ENCODE data around the gene NAALADL2. TPM values are rescaled to one million over a fixed set of nuclear protein-coding genes. Genes with fewer than 3 reads are reported as not detected.

NAALADL2 gene
- total and polyA plus RNA-seq, 2 donors (not counting 1 experiment from before 2014, with no cell fraction given): not detected

GRCh38 chr3:175484666-175485065, 625.5 kb downstream of the NAALADL2 start:
- Mint-ChIP-seq H3K4me3 (no peak overlapping the region), H3K27ac (no peak overlapping the region), H3K4me1 (no peaks in the 10 kb centered on the region), H3K9me3 (ENCODE audit: insufficient read depth) (no peaks in the 10 kb centered on the region), H3K27me3 (no peaks in the 10 kb centered on the region)
- Histone ChIP-seq H2AFZ (ENCODE audit: insufficient read depth, low read depth, low read length, poor library complexity, severe bottlenecking) (no peak overlapping the region), H3K4me3 (ENCODE audit: control extremely low read depth in 1 of 5, extremely low read depth in 1 of 5, insufficient read depth in 1 of 5, low read depth in 2 of 5, low read length in 4 of 5) (no peak overlapping the region), H3K4me1 (ENCODE audit: control insufficient read depth in 2 of 2, insufficient read depth in 2 of 2, low read length in 2 of 2) (no peaks in the 10 kb centered on the region), H3K27me3 (replicated peaks in 1 of 4; ENCODE audit: control extremely low read depth in 1 of 4, control insufficient read depth in 3 of 4, insufficient read depth in 4 of 4, low read length in 3 of 4) (no peaks in the 10 kb centered on the region), H3K79me2 (ENCODE audit: control insufficient read depth, insufficient read depth, low read length) (no peaks in the 10 kb centered on the region), H3K9me3 (ENCODE audit: control extremely low read depth in 1 of 3, control insufficient read depth in 2 of 3, insufficient read depth in 1 of 3, low read length in 2 of 3) (no peaks in the 10 kb centered on the region), H3K4me2 (replicated peaks; ENCODE audit: low read depth, low read length, poor library complexity, severe bottlenecking) (no peak overlapping the region), H4K20me1 (ENCODE audit: control insufficient read depth, insufficient read depth, low read length, poor library complexity, severe bottlenecking) (no peaks in the 10 kb centered on the region), H3K36me3 (replicated peaks in 1 of 2; ENCODE audit: control extremely low read depth in 1 of 2, control insufficient read depth in 1 of 2, extremely low read depth in 1 of 2, insufficient read depth in 2 of 2, low read length in 1 of 2) (no peaks in the 10 kb centered on the region), H3K9ac (ENCODE audit: low read length) (no peak overlapping the region), H3K27ac (ENCODE audit: low read length in 2 of 2) (no peak overlapping the region)
- WGBS (ENCODE audit: insufficient coverage): no CpG with 5 or more reads among the region's 2 CpGs
- CTCF ChIA-PET: no interaction called here
- POLR2A ChIA-PET: no interaction called here
- no peak for ATAC-seq (ENCODE audit: low read depth)
- DNase-seq: no peak
- TF ChIP-seq EZH2 (IDR thresholded peaks at IDR 0.05; ENCODE audit: borderline replicate concordance, insufficient read depth, low read depth, low read length, poor library complexity, severe bottlenecking) (no peak), CTCF (IDR thresholded peaks at IDR 0.05) (no peak)
- intact Hi-C loops (cut with micrococcal nuclease): no loop called here

GRCh38 chr3:175485436-175485835, 626.3 kb downstream of the NAALADL2 start:
- Histone ChIP-seq H3K9ac (ENCODE audit: low read length) (no peak overlapping the region), H3K4me3 (ENCODE audit: control extremely low read depth in 1 of 5, extremely low read depth in 1 of 5, insufficient read depth in 1 of 5, low read depth in 2 of 5, low read length in 4 of 5) (no peak overlapping the region), H3K27ac (ENCODE audit: low read length in 2 of 2) (no peak overlapping the region), H3K4me1 (ENCODE audit: control insufficient read depth in 2 of 2, insufficient read depth in 2 of 2, low read length in 2 of 2) (no peaks in the 10 kb centered on the region), H3K4me2 (replicated peaks; ENCODE audit: low read depth, low read length, poor library complexity, severe bottlenecking) (no peak overlapping the region), H2AFZ (ENCODE audit: insufficient read depth, low read depth, low read length, poor library complexity, severe bottlenecking) (no peak overlapping the region), H3K36me3 (replicated peaks in 1 of 2; ENCODE audit: control extremely low read depth in 1 of 2, control insufficient read depth in 1 of 2, extremely low read depth in 1 of 2, insufficient read depth in 2 of 2, low read length in 1 of 2) (no peaks in the 10 kb centered on the region), H4K20me1 (ENCODE audit: control insufficient read depth, insufficient read depth, low read length, poor library complexity, severe bottlenecking) (no peaks in the 10 kb centered on the region), H3K9me3 (ENCODE audit: control extremely low read depth in 1 of 3, control insufficient read depth in 2 of 3, insufficient read depth in 1 of 3, low read length in 2 of 3) (no peaks in the 10 kb centered on the region), H3K79me2 (ENCODE audit: control insufficient read depth, insufficient read depth, low read length) (no peaks in the 10 kb centered on the region), H3K27me3 (replicated peaks in 1 of 4; ENCODE audit: control extremely low read depth in 1 of 4, control insufficient read depth in 3 of 4, insufficient read depth in 4 of 4, low read length in 3 of 4) (no peaks in the 10 kb centered on the region)
- ATAC-seq (ENCODE audit: low read depth) (no peak), DNase-seq (no peak)
- Mint-ChIP-seq H3K9me3 (ENCODE audit: insufficient read depth) (no peaks in the 10 kb centered on the region), H3K4me3 (no peak overlapping the region), H3K27me3 (no peaks in the 10 kb centered on the region), H3K4me1 (no peaks in the 10 kb centered on the region), H3K27ac (no peak overlapping the region)
- intact Hi-C loops (cut with micrococcal nuclease): no loop called here
- no peak for TF ChIP-seq EZH2 (IDR thresholded peaks at IDR 0.05; ENCODE audit: borderline replicate concordance, insufficient read depth, low read depth, low read length, poor library complexity, severe bottlenecking)
- TF ChIP-seq CTCF (IDR thresholded peaks at IDR 0.05): no peak
- ChIA-PET POLR2A (no interaction called here), CTCF (no interaction called here)
- WGBS (ENCODE audit: insufficient coverage): 100% methylated on average over 1 of the region's 1 CpG

All from B cell (primary cell).